ENCODE results near the gene LSR. TPM values are rescaled to one million over a fixed set of nuclear protein-coding genes. Genes with fewer than 3 reads are reported as not detected.
A peak's percentile ranks its signal among the peaks of the same experiment; 100 is the strongest.

Gene LSR
- total RNA-seq, 3 donors from 2014 or later (not counting 1 experiment from before 2014, with no cell fraction given) = 3.4 to 6.9 (median 6.7) TPM

GRCh38 chr19:35241417-35241816, 7.4 kb upstream of the LSR start:
- intact Hi-C loops (cut with micrococcal nuclease) = no loop called here
- TF ChIP-seq CTCF (IDR thresholded peaks at IDR 0.05) = no peak
- H3K27ac ChIP-seq (ENCODE audit: low read length) = no peak overlapping the region
- Mint-ChIP-seq H3K27ac (no peak overlapping the region), H3K36me3 (peaks cover 21% of the 10 kb centered on the region), H3K4me3 (no peak overlapping the region), H3K9me3 (peaks cover 5 to 9% of the 10 kb centered on the region in 2 donors), H3K27me3 (ENCODE audit: low read depth in 2 of 2) (peaks cover 21 to 34% of the 10 kb centered on the region in 2 donors), H3K4me1 (peaks cover 14 to 19% of the 10 kb centered on the region in 2 donors)
- 100% methylated on average over 1 of the region's 1 CpG for WGBS (ENCODE audit: insufficient coverage)
- ATAC-seq (no peak), DNase-seq (no peak)
- no peak overlapping the region for H3K4me3 ChIP-seq (ENCODE audit: low read length)
- H3K9me3 ChIP-seq (ENCODE audit: control insufficient read depth, insufficient read depth, low read length) = no peaks in the 10 kb centered on the region
- no peaks in the 10 kb centered on the region for H3K27me3 ChIP-seq (ENCODE audit: control insufficient read depth, insufficient read depth, low read length)
- no peaks in the 10 kb centered on the region for H3K36me3 ChIP-seq (ENCODE audit: control insufficient read depth, insufficient read depth, low read length)
- H3K4me1 ChIP-seq (ENCODE audit: control insufficient read depth, insufficient read depth, low read length) = peaks cover 3% of the 10 kb centered on the region

DNA sequence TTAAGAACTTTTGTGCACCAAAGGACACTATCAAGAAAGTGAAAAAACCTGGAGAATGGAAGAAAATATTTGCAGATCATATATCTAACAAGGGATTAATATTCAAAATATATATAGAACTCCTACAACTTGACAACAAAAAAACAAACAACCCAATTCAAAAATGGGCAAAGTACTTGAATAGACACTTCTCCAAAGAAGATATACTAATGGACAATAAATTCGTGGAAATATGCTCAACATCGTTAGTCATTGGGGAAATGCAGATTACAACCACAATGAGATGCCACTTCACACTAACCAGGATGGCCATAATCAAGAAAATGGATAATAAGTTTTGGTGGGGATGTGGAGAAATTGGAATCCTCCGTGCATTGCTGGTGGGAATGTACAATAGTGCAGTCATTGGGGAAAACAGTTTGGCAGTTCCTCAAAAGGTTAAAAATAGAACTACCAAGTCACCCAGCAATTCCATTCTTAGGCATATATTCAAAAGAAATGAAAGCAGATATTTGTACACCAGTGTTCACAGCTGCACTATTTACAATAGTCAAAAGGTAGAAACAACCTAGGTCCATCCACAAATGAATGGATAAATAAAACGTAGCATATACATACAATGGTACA, 2.2 kb upstream of the LSR start:
- Histone ChIP-seq H3K27me3 (ENCODE audit: control insufficient read depth, insufficient read depth, low read length) (peaks cover 7% of the 10 kb centered on the region), H3K27ac (ENCODE audit: low read length) (no peak overlapping the region), H3K4me1 (ENCODE audit: control insufficient read depth, insufficient read depth, low read length) (peaks cover 30% of the 10 kb centered on the region), H3K9me3 (ENCODE audit: control insufficient read depth, insufficient read depth, low read length) (no peaks in the 10 kb centered on the region), H3K36me3 (ENCODE audit: control insufficient read depth, insufficient read depth, low read length) (no peaks in the 10 kb centered on the region), H3K4me3 (ENCODE audit: low read length) (no peak overlapping the region)
- intact Hi-C loops (cut with micrococcal nuclease) = no loop called here
- WGBS (ENCODE audit: insufficient coverage) = 61% methylated on average over 2 of the region's 4 CpGs
- Mint-ChIP-seq H3K9me3 (peaks cover 0 to 3% of the 10 kb centered on the region in 2 donors), H3K4me1 (peaks cover 14 to 24% of the 10 kb centered on the region in 2 donors), H3K36me3 (peaks cover 12% of the 10 kb centered on the region), H3K27me3 (ENCODE audit: low read depth in 2 of 2) (peaks cover 38 to 52% of the 10 kb centered on the region in 2 donors), H3K4me3 (peak overlapping the region; percentile 74), H3K27ac (no peak overlapping the region)
- ATAC-seq = no peak
- TF ChIP-seq CTCF (IDR thresholded peaks at IDR 0.05) = no peak
- no peak for DNase-seq

DNA sequence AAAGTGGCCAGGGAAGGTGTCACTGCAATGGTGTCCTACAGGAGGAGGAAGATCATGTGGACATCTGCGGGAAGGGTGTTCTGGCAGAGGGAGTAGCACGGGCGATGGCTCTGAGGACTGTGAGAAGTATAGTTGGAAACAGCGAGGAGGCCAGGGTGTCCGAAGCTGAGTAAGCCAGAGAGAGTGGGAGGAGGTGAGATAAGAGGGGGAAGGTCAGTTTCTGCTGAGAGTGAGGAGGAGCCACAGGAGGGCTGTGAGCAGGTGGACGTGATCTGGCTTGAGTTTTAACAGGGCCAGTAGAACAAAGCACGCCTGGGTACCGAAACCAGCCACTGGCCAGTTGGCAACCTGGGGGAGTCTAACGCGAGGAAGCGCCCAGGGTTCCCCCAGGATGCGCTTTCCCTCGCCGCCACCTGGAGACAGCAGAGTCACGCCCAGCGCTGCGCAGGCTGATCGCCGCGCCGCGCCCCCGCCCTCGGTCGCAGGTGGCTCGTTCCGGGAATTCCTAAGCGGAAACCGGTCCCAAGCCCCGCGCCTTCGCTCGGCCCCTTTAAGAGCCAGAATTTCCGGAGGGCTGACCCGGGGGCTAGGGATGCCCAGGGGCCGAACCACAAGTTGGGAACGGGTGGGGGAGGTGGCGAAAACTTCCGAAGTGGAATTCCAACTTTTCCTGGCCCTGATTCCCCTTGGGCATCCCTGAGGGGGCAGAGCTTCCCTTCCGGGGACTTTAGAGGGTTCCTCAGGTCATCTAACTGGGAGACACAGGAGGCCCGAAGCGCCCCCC, 1.1 kb upstream of the LSR start:
- Mint-ChIP-seq H3K4me1 (peaks cover 14 to 24% of the 10 kb centered on the region in 2 donors), H3K36me3 (peaks cover 7% of the 10 kb centered on the region), H3K27me3 (ENCODE audit: low read depth in 2 of 2) (peaks cover 38 to 50% of the 10 kb centered on the region in 2 donors), H3K4me3 (peak overlapping the region; percentile 78), H3K9me3 (no peaks in the 10 kb centered on the region), H3K27ac (peak overlapping the region in 1 of 2 donors; percentile 52)
- peak; percentile 34 to 56 (median 56) for ATAC-seq
- H3K4me1 ChIP-seq (ENCODE audit: control insufficient read depth, insufficient read depth, low read length) = peaks cover 30% of the 10 kb centered on the region
- no peaks in the 10 kb centered on the region for H3K9me3 ChIP-seq (ENCODE audit: control insufficient read depth, insufficient read depth, low read length)
- H3K27me3 ChIP-seq (ENCODE audit: control insufficient read depth, insufficient read depth, low read length) = peaks cover 7% of the 10 kb centered on the region
- peak; percentile 16 to 80 for DNase-seq
- no peaks in the 10 kb centered on the region for H3K36me3 ChIP-seq (ENCODE audit: control insufficient read depth, insufficient read depth, low read length)
- intact Hi-C loops (cut with micrococcal nuclease) = no loop called here
- peak overlapping the region; percentile 64 for H3K27ac ChIP-seq (ENCODE audit: low read length)
- WGBS (ENCODE audit: insufficient coverage) = 5% methylated on average over 42 of the region's 42 CpGs
- TF ChIP-seq CTCF (IDR thresholded peaks at IDR 0.05) = peak; percentile 15
- H3K4me3 ChIP-seq (ENCODE audit: low read length) = peak overlapping the region; percentile 72

Measured in natural killer cell (primary cell).